HepG2 (cell line): Measurements from ENCODE around the gene ANKRD65. TPM values are rescaled to one million over a fixed set of nuclear protein-coding genes. Genes with fewer than 3 reads are reported as not detected.

Source experiments
- ADNP ChIP-seq: sonication (generic); formaldehyde crosslinking; IDR thresholded peaks from 2 replicates; pipeline ENCODE4 v1.4.0; 2020; ENCODE audit warnings: missing genetic modification reagents
- ATF7-NPFF ChIP-seq: sonication (generic); formaldehyde crosslinking; IDR thresholded peaks from 2 replicates; pipeline ENCODE4 v1.8.1; 2023; ENCODE audit warnings: mild to moderate bottlenecking, low read depth, missing genetic modification reagents, moderate library complexity
- CBX1 ChIP-seq: IDR thresholded peaks from one replicate; pipeline ENCODE4 v1.6.1; 2016; ENCODE audit warnings: antibody characterized with exemption, low read depth
- CC2D1A ChIP-seq: sonication (generic); formaldehyde crosslinking; IDR thresholded peaks from 2 replicates; pipeline ENCODE4 v1.8.1; 2023; ENCODE audit warnings: mild to moderate bottlenecking, missing genetic modification reagents
- CREM ChIP-seq, 2 experiments: sonication (generic) in 1 of 2; formaldehyde crosslinking in 1 of 2; IDR thresholded peaks; 2 replicates each; pipeline versions ENCODE4 v1.4.0 to v1.6.1; 2016 to 2020; ENCODE audit warnings: antibody characterized with exemption in 1 of 2, mild to moderate bottlenecking in 1 of 2, missing genetic modification reagents in 1 of 2
- FLYWCH1 ChIP-seq: sonication (generic); formaldehyde crosslinking; IDR thresholded peaks from 2 replicates; pipeline ENCODE4 v1.8.1; 2023; ENCODE audit warnings: mild to moderate bottlenecking, missing genetic modification reagents
- HNF4G ChIP-seq, 2 experiments: sonication (generic) in 1 of 2; formaldehyde crosslinking in 1 of 2; IDR thresholded peaks; 2 replicates each; pipeline versions ENCODE4 v1.4.0 to v1.6.1; 2011 to 2020; ENCODE audit warnings: borderline replicate concordance in 2 of 2, low read depth in 2 of 2, mild to moderate bottlenecking in 2 of 2, low read length in 1 of 2, missing genetic modification reagents in 1 of 2, moderate library complexity in 1 of 2
- KLF16 ChIP-seq, 2 experiments: sonication (generic) in 1 of 2; formaldehyde crosslinking in 1 of 2; IDR thresholded peaks; 2 replicates each; pipeline versions ENCODE4 v1.6.1 to v1.8.0; 2016 to 2023; ENCODE audit warnings: missing genetic modification reagents in 2 of 2, missing compliant biosample characterization in 1 of 2
- POLR2A ChIP-seq, 2 experiments: IDR thresholded peaks; 2 replicates each; pipeline ENCODE4 v1.6.1; 2011; ENCODE audit warnings: low read depth in 2 of 2, low read length in 2 of 2, mild to moderate bottlenecking in 1 of 2, moderate library complexity in 1 of 2; ENCODE audit not compliant: insufficient read depth in 1 of 2
- RNF2 ChIP-seq: fragments of 450-650 bp; conservative IDR thresholded peaks from 2 replicates; pipeline ENCODE4 v1.6.1; 2016; ENCODE audit warnings: low read depth
- SOX13 ChIP-seq, 3 experiments: fragments of 450-650 bp in 1 of 3; sonication (generic) in 1 of 3; formaldehyde crosslinking in 1 of 3; IDR thresholded peaks in 2 of 3; conservative IDR thresholded peaks in 1 of 3; 2 replicates each; pipeline versions ENCODE4 v1.5.0 to v1.6.1; 2016 to 2020; ENCODE audit warnings: antibody characterized with exemption in 1 of 3, mild to moderate bottlenecking in 1 of 3, missing compliant biosample characterization in 1 of 3, missing genetic modification reagents in 1 of 3, moderate library complexity in 1 of 3
- SRY ChIP-seq: sonication (generic); formaldehyde crosslinking; IDR thresholded peaks from 2 replicates; pipeline ENCODE4 v1.8.0; 2022; ENCODE audit warnings: mild to moderate bottlenecking, missing genetic modification reagents
- STAT5B ChIP-seq: sonication (generic); formaldehyde crosslinking; IDR thresholded peaks from 2 replicates; pipeline ENCODE4 v1.4.0; 2020; ENCODE audit warnings: missing genetic modification reagents
- TSC22D2 ChIP-seq: sonication (generic); formaldehyde crosslinking; IDR thresholded peaks from 2 replicates; pipeline ENCODE4 v1.5.1; 2020; ENCODE audit warnings: missing genetic modification reagents, mild to moderate bottlenecking, borderline replicate concordance
- ZBTB38 ChIP-seq: sonication (generic); formaldehyde crosslinking; IDR thresholded peaks from 2 replicates; pipeline ENCODE4 v1.5.1; 2020; ENCODE audit warnings: mild to moderate bottlenecking, missing genetic modification reagents
- ZBTB42 ChIP-seq: sonication (generic); formaldehyde crosslinking; IDR thresholded peaks from 2 replicates; pipeline ENCODE4 v1.5.0; 2020; ENCODE audit warnings: mild to moderate bottlenecking, missing genetic modification reagents
- ZC3H4 ChIP-seq: sonication (generic); formaldehyde crosslinking; IDR thresholded peaks from 2 replicates; pipeline ENCODE4 v1.4.0; 2020; ENCODE audit warnings: missing genetic modification reagents, borderline replicate concordance
- ZFP1 ChIP-seq: IDR thresholded peaks from 2 replicates; pipeline ENCODE4 v1.6.1; 2016
- ZFP36 ChIP-seq: fragments of 150-350 bp; IDR thresholded peaks from 2 replicates; pipeline ENCODE4 v1.6.1; 2018; ENCODE audit warnings: borderline replicate concordance, low read length, low read depth; ENCODE audit not compliant: partially characterized antibody
- ZKSCAN5 ChIP-seq: sonication (generic); formaldehyde crosslinking; IDR thresholded peaks from 2 replicates; pipeline ENCODE4 v1.5.1; 2020; ENCODE audit warnings: mild to moderate bottlenecking, missing genetic modification reagents
- ZNF230 ChIP-seq: sonication (generic); formaldehyde crosslinking; IDR thresholded peaks from 2 replicates; pipeline ENCODE4 v1.4.0; 2020; ENCODE audit warnings: mild to moderate bottlenecking, missing genetic modification reagents
- ZNF329 ChIP-seq: sonication (generic); formaldehyde crosslinking; IDR thresholded peaks from 2 replicates; pipeline ENCODE4 v1.9.0; 2021; ENCODE audit warnings: low read depth, mild to moderate bottlenecking, missing genetic modification reagents
- ZNF891 ChIP-seq: sonication (generic); formaldehyde crosslinking; IDR thresholded peaks from 2 replicates; pipeline ENCODE4 v1.5.0; 2020; ENCODE audit warnings: mild to moderate bottlenecking, missing genetic modification reagents
- polyA plus RNA-seq, 8 experiments: library from polyadenylated mRNA; depleted of rRNA in 3 of 8; stranded (reverse) in 7 of 8; unstranded in 1 of 8; fragments of >200 nt; fragmentation: Illumina TruSeq in 4 of 8; extraction: Trizol in 4 of 8; gene quantifications; 2 replicates each; pipeline versions ENCODE4 v1.2.1 to v1.2.3, GENCODE V29; 2011 to 2016; ENCODE audit warnings: low read depth in 4 of 8, missing spikeins in 1 of 8, mixed read lengths in 1 of 8; ENCODE audit not compliant: insufficient read depth in 1 of 8
- total RNA-seq, 5 experiments: library from RNA; depleted of rRNA; stranded (reverse); fragments of >200 nt; fragmentation: Illumina TruSeq; extraction: Trizol; gene quantifications; 2 replicates each; pipeline ENCODE4 v1.2.3, GENCODE V29; 2016; ENCODE audit warnings: low read depth in 1 of 5
- TF ChIP-seq, protein P1 (sequence below): sonication (generic); formaldehyde crosslinking; IDR thresholded peaks from 2 replicates; pipeline ENCODE4 v1.8.0; 2022; ENCODE audit warnings: missing genetic modification reagents, mild to moderate bottlenecking, moderate library complexity, borderline replicate concordance
- TF ChIP-seq, protein P2 (sequence below): sonication (generic); formaldehyde crosslinking; conservative IDR thresholded peaks from 2 replicates; pipeline ENCODE4 v1.4.0; 2020; ENCODE audit warnings: mild to moderate bottlenecking, missing genetic modification reagents, moderate library complexity

The ANKRD65 gene
- total and polyA plus RNA-seq, 2 of the 13 experiments (the other 11 are each of a cell fraction or from before 2014, with no cell fraction given), result 12.1 to 30.1 TPM

DNA sequence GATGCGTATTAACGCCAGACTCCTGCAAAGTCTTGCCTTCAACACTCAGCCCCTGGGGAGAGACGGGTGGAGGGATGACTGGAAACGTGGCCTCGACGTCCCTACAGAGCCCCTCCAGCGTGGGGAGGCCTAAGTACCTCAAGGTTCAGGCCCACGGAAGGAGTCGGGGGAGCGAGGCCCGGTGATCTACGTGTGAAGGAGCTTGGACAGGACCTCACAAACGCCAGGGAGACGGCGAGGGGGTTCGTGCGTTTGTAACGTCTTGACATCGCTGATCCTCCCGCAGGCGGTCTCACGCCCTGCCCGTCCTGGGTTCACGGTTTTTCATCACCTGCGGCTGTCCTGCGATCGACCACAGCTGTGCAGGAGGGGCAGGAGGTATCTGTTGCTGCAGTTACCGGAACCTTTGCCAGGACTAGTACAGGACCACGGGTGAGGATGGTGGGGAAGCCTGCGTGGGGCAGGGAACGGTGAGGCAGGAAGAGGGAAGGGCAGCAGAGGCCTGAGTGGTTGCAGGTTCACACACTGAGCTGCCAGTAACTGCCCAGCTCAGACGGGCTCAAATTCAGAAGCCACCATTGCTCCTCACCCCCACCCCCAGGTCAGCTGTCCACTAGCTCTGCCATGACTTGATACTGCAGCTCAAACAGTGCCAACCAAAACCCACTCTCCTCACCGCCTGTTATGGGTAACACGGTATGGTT, 21.1 kb downstream of the ANKRD65 start (continued):
- TF ChIP-seq FLYWCH1 (CRISPR knock-in tag), result no peak
- TF ChIP-seq KLF16 (CRISPR knock-in tag; IDR thresholded peaks at IDR 0.05), result 0 out of 4 replicates have a peak, but pooled peaks of 1 of the 2 experiments have one; percentile 47
- TF ChIP-seq, protein P1, sequence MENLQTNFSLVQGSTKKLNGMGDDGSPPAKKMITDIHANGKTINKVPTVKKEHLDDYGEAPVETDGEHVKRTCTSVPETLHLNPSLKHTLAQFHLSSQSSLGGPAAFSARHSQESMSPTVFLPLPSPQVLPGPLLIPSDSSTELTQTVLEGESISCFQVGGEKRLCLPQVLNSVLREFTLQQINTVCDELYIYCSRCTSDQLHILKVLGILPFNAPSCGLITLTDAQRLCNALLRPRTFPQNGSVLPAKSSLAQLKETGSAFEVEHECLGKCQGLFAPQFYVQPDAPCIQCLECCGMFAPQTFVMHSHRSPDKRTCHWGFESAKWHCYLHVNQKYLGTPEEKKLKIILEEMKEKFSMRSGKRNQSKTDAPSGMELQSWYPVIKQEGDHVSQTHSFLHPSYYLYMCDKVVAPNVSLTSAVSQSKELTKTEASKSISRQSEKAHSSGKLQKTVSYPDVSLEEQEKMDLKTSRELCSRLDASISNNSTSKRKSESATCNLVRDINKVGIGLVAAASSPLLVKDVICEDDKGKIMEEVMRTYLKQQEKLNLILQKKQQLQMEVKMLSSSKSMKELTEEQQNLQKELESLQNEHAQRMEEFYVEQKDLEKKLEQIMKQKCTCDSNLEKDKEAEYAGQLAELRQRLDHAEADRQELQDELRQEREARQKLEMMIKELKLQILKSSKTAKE (CRISPR knock-in tag), result no peak
- peak; percentile 0; the same call in 1 of the 2 replicates for TF ChIP-seq ZNF329
- no peak for TF ChIP-seq ZFP36
- no peak for TF ChIP-seq CBX1
- TF ChIP-seq ZNF230 (CRISPR knock-in tag), result 0 out of 2 replicates have a peak, but pooled peaks have one; percentile 7
- TF ChIP-seq POLR2A (IDR thresholded peaks at IDR 0.05; ENCODE audit: insufficient read depth in 1 of 2, low read depth in 2 of 2, low read length in 2 of 2), result no peak
- TF ChIP-seq ATF7-NPFF (CRISPR knock-in tag), result peak; percentile 73; the same call in 1 of the 2 replicates
- TF ChIP-seq RNF2, result no peak
- TF ChIP-seq, protein P2, sequence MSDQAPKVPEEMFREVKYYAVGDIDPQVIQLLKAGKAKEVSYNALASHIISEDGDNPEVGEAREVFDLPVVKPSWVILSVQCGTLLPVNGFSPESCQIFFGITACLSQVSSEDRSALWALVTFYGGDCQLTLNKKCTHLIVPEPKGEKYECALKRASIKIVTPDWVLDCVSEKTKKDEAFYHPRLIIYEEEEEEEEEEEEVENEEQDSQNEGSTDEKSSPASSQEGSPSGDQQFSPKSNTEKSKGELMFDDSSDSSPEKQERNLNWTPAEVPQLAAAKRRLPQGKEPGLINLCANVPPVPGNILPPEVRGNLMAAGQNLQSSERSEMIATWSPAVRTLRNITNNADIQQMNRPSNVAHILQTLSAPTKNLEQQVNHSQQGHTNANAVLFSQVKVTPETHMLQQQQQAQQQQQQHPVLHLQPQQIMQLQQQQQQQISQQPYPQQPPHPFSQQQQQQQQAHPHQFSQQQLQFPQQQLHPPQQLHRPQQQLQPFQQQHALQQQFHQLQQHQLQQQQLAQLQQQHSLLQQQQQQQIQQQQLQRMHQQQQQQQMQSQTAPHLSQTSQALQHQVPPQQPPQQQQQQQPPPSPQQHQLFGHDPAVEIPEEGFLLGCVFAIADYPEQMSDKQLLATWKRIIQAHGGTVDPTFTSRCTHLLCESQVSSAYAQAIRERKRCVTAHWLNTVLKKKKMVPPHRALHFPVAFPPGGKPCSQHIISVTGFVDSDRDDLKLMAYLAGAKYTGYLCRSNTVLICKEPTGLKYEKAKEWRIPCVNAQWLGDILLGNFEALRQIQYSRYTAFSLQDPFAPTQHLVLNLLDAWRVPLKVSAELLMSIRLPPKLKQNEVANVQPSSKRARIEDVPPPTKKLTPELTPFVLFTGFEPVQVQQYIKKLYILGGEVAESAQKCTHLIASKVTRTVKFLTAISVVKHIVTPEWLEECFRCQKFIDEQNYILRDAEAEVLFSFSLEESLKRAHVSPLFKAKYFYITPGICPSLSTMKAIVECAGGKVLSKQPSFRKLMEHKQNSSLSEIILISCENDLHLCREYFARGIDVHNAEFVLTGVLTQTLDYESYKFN (CRISPR knock-in tag), result no peak
- TF ChIP-seq HNF4G (IDR thresholded peaks at IDR 0.05; ENCODE audit: borderline replicate concordance, low read depth, low read length), result no peak
- no peak for TF ChIP-seq HNF4G (CRISPR knock-in tag; IDR thresholded peaks at IDR 0.05; ENCODE audit: borderline replicate concordance, low read depth)
- no peak for TF ChIP-seq ZNF891 (CRISPR knock-in tag)
- no peak for TF ChIP-seq ADNP (CRISPR knock-in tag)
- no peak for TF ChIP-seq ZKSCAN5 (CRISPR knock-in tag)
- no peak for TF ChIP-seq CREM (IDR thresholded peaks at IDR 0.05)
- no peak for TF ChIP-seq CREM (CRISPR knock-in tag; IDR thresholded peaks at IDR 0.05)
- no peak for TF ChIP-seq STAT5B (CRISPR knock-in tag)
- TF ChIP-seq ZBTB38 (CRISPR knock-in tag), result no peak
- TF ChIP-seq SRY (CRISPR knock-in tag), result peak; percentile 56; the same call in 1 of the 2 replicates
- peak; percentile 35; the same call in 1 of the 2 replicates for TF ChIP-seq ZC3H4 (CRISPR knock-in tag)
- no peak for TF ChIP-seq ZBTB42 (CRISPR knock-in tag)
- no peak for TF ChIP-seq SOX13 (IDR thresholded peaks at IDR 0.05)
- no peak for TF ChIP-seq SOX13 (CRISPR knock-in tag; conservative IDR thresholded peaks at IDR 0.05 in 1 of 2, IDR thresholded peaks at IDR 0.05 in 1 of 2)
- TF ChIP-seq CC2D1A, result no peak
- TF ChIP-seq ZFP1 (CRISPR knock-in tag), result no peak
- no peak for TF ChIP-seq TSC22D2 (CRISPR knock-in tag)
